Aortic smooth muscle cell (primary cell): ENCODE data around the gene LRCH3. TPM values are rescaled to one million over a fixed set of nuclear protein-coding genes. Genes with fewer than 3 reads are reported as not detected.

Source experiments
- total RNA-seq: library from RNA; depleted of rRNA; stranded (reverse); fragments of >200 nt; gene quantifications from 2 replicates; pipeline ENCODE4 v1.2.3, GENCODE V29; 2014

LRCH3 gene
- total RNA-seq = 50.7 and 72.3 TPM in 2 replicates

GRCh38 chr3:197791113-197791891 is at the start of gene LRCH3:
TSS of gene LRCH3 (plus strand) at chr3:197791254. CDS start at chr3:197791279, 25 bp downstream.

GRCh38 chr3:197749601-197750395 is 41.3 kb upstream of the LRCH3 start, which contains the start of gene FYTTD1:
TSS of gene FYTTD1 (plus strand) at chr3:197749883. CDS start at chr3:197749972, 89 bp downstream.

Other genes with a start within 250 kb of the LRCH3 start
- 0.92 and 0.93 TPM in 2 replicates for gene BDH1, start 235.3 kb upstream of the LRCH3 start, total RNA-seq
- 11.8 and 11.9 TPM in 2 replicates for gene RUBCN, start 54.4 kb upstream of the LRCH3 start, total RNA-seq
- gene FYTTD1, start 41.4 kb upstream of the LRCH3 start, total RNA-seq = 31.4 and 51.5 TPM in 2 replicates
- 538 and 687 TPM in 2 replicates for gene RPL35A, start 158.9 kb downstream of the LRCH3 start, total RNA-seq
- gene LMLN, start 169.0 kb downstream of the LRCH3 start, total RNA-seq = 8.3 and 8.5 TPM in 2 replicates